Measurements from ENCODE around the gene TBC1D1.

Gene TBC1D1

DNA sequence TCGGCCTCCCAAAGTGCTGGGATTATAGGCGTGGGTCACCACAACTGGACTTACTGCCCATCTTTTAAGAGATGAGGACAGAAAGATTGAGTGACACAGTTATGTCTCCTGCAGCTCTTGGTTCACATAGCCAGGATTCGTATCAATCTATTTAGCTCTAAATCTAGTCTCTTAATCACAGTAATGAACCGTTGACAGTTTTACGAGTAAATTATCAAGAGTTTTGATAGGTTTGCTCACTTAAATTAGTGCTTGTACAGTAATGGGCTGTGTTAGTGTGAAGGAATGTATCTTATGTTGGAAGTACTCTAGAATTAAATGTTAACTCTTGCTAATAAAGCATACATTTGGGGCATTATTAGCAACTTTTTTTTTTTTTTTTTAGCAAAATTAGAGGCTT, 175.0 kb downstream of the TBC1D1 start:
- TF ChIP-seq, protein P1, sequence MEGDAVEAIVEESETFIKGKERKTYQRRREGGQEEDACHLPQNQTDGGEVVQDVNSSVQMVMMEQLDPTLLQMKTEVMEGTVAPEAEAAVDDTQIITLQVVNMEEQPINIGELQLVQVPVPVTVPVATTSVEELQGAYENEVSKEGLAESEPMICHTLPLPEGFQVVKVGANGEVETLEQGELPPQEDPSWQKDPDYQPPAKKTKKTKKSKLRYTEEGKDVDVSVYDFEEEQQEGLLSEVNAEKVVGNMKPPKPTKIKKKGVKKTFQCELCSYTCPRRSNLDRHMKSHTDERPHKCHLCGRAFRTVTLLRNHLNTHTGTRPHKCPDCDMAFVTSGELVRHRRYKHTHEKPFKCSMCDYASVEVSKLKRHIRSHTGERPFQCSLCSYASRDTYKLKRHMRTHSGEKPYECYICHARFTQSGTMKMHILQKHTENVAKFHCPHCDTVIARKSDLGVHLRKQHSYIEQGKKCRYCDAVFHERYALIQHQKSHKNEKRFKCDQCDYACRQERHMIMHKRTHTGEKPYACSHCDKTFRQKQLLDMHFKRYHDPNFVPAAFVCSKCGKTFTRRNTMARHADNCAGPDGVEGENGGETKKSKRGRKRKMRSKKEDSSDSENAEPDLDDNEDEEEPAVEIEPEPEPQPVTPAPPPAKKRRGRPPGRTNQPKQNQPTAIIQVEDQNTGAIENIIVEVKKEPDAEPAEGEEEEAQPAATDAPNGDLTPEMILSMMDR (IDR thresholded peaks at IDR 0.05; ENCODE audit: insufficient read depth, low read depth, low read length, missing control alignments), result no peak
- no peak for DNase-seq (ENCODE audit: low read depth)
- no peak overlapping the region for H3K4me3 ChIP-seq (ENCODE audit: low read depth, low read length)

DNA sequence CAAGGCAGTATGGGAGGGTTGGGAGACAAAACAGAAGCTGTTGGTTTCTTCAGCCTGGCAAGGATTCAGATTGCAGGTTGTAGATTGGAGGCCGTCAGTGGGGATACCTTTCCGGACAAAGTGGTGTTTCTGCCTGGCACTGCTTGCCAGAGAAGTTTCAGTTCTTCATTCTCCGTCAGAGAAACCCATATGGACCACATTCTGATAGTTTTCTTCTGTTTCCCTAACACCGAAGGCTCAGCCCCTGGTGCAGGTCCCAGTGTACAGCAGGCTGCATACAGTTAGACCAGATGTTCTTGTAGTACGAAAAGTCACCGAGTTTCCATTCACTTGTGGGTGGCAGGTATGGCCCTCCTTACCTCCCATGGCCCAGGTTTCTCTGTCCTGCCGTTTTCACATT, 176.6 kb downstream of the TBC1D1 start:
- DNase-seq (ENCODE audit: low read depth), result no peak
- TF ChIP-seq, protein P1 (IDR thresholded peaks at IDR 0.05; ENCODE audit: insufficient read depth, low read depth, low read length, missing control alignments), result no peak
- no peak overlapping the region for H3K4me3 ChIP-seq (ENCODE audit: low read depth, low read length)

DNA sequence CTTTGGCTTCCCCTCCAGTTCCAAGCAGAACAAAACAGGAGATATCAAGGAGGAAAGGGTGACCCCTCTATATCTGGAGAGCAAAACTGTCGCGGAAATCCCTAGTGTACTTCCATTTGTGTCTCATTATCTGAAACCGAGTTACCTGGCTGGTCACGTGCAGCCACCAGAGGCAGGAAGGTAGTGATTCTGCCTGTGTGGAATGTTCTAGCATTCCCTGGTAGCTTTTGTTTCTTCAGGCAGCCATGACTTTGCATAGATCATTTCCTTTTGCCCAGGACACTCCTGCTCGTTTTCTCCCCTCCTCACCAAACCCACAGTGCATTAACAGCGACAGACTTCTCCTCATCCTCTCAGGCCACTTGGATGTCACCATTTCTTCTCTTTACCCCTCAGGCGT, 177.2 kb downstream of the TBC1D1 start:
- TF ChIP-seq, protein P1 (IDR thresholded peaks at IDR 0.05; ENCODE audit: insufficient read depth, low read depth, low read length, missing control alignments), result no peak
- DNase-seq (ENCODE audit: low read depth), result no peak
- H3K4me3 ChIP-seq (ENCODE audit: low read depth, low read length), result no peak overlapping the region

DNA sequence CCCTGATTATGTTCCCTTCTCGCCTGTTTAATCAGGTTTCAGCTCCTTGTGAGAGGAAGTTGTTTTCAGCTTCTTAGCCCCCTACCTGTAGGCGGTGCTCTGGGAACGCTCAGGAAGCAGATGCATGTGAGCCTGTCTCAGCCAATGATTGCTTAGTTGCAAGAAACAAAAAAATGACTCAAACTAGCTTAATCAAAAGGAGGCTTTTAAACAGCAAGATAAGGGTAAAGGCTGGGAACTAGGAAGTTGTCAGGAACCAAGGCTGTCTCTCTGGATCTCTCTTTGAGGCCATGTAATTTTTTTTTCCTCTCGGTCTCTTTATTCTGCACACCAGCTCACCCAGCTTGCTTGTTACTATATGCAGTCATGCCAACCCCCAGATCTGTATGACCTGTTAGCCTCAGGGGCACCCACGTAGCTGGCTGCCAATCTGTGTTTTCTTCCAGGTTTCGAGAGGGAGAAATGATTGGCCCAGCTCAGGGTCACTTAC, 178.4 kb downstream of the TBC1D1 start:
- TF ChIP-seq, protein P1 (IDR thresholded peaks at IDR 0.05; ENCODE audit: insufficient read depth, low read depth, low read length, missing control alignments), result peak; percentile 50
- no peak overlapping the region for H3K4me3 ChIP-seq (ENCODE audit: low read depth, low read length)
- DNase-seq (ENCODE audit: low read depth), result peak; percentile 67

DNA sequence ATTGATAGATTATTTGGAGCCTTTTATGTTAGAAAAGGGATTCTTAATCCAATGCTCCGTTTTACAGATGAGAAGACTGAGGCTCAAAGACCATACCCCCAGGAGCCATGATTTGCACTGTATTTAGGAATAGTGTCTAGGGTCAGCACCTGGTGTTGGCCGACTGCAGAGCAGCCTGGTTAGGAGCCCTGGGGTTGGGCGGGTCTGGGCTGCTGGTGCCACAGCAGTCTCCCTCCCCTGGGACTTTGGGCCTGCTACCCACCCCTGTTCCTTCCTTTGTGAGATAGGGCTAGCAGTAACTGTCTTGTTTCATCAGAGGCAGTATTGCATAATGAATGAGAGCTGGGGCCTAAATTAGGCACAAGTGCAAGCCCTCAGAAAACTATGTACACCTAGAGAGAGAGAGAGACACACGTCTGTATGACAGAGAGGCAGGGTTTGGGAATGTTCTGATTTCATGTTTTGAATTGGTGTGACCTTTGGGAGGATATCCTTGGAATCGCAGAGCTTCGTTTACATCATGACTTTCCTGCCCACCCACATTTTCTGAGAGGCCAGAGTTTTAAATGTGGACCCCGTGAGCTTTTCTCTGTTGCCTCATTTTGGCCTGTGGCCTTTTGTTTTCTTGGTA, 181.0 kb downstream of the TBC1D1 start:
- TF ChIP-seq, protein P1 (IDR thresholded peaks at IDR 0.05; ENCODE audit: insufficient read depth, low read depth, low read length, missing control alignments), result no peak
- no peak overlapping the region for H3K4me3 ChIP-seq (ENCODE audit: low read depth, low read length)
- peak; percentile 38 for DNase-seq (ENCODE audit: low read depth)

DNA sequence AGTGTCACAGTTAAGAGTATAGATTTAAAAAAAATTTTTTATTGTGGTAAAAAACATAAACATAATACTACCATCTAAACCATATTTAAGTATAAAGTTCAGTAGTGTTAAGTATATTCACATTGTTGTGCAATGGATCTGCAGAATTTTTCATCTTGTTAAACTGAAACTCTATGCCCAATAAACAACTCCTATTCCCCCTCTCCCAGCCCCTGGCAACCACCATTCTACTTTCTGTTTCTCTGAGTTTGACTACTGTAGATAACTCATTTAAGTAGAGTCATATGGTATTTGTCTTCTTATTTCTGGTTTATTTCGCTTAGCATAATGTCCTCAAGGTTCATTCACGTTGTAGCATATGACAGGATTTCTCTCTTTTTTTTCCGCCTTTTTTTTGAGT, 181.7 kb downstream of the TBC1D1 start:
- H3K4me3 ChIP-seq (ENCODE audit: low read depth, low read length), result no peak overlapping the region
- TF ChIP-seq, protein P1 (IDR thresholded peaks at IDR 0.05; ENCODE audit: insufficient read depth, low read depth, low read length, missing control alignments), result no peak
- DNase-seq (ENCODE audit: low read depth), result no peak

All from GM12865 (cell line).